Activated CD4-positive, alpha-beta T cell treated with anti-CD3 and anti-CD28 coated beads, Interleukin-2, amount 10 ng/mL, durations not matched to agents 24 days and 14 days (primary cell): ENCODE measurements around the gene PAQR4. TPM values are rescaled to one million over a fixed set of nuclear protein-coding genes. Genes with fewer than 3 reads are reported as not detected.

Experiments used
- DNase-seq: peaks from one replicate; pipeline ENCODE4 v3.0.0; 2022
- H3K27ac Mint-ChIP-seq: one replicate; pipeline ENCODE4 v1.8.0; 2022; ENCODE audit warnings: mild to moderate bottlenecking, mixed read lengths
- H3K27me3 Mint-ChIP-seq: one replicate; pipeline ENCODE4 v1.8.0; 2022; ENCODE audit warnings: mixed read lengths
- H3K36me3 Mint-ChIP-seq: one replicate; pipeline ENCODE4 v1.8.0; 2022; ENCODE audit warnings: low read depth, mild to moderate bottlenecking, mixed read lengths
- H3K4me1 Mint-ChIP-seq: one replicate; pipeline ENCODE4 v1.8.0; 2021; ENCODE audit warnings: mixed read lengths
- H3K4me3 Mint-ChIP-seq: one replicate; pipeline ENCODE4 v1.8.0; 2022; ENCODE audit warnings: mild to moderate bottlenecking, moderate library complexity, mixed read lengths
- H3K9me3 Mint-ChIP-seq: one replicate; pipeline ENCODE4 v1.8.0; 2021; ENCODE audit warnings: mixed read lengths
- intact Hi-C: fragments of 100-400 bp; cut with micrococcal nuclease; formaldehyde crosslinking; loops from one replicate; pipeline ENCODE4 v1.15.1; 2023
- total RNA-seq: library from RNA; stranded (reverse); gene quantifications from 2 replicates; pipeline ENCODE4 v1.2.3, GENCODE V29; 2022

The PAQR4 gene
- total RNA-seq, 1 donor from 2014 or later = 41.0 TPM

GRCh38 chr16:2952679-2953078 is 16.5 kb upstream of the PAQR4 start:
- no peak for DNase-seq
- peaks cover 3% of the 10 kb centered on the region for H3K27me3 Mint-ChIP-seq
- H3K9me3 Mint-ChIP-seq = no peaks in the 10 kb centered on the region
- peaks cover 3% of the 10 kb centered on the region for H3K4me1 Mint-ChIP-seq
- intact Hi-C loops = no loop called here
- no peak overlapping the region for H3K4me3 Mint-ChIP-seq
- H3K27ac Mint-ChIP-seq = no peak overlapping the region
- H3K36me3 Mint-ChIP-seq = peaks cover 2% of the 10 kb centered on the region

- intact Hi-C loops = no loop called here
- DNase-seq = no peak
- Mint-ChIP-seq H3K4me1 (peaks cover 3% of the 10 kb centered on the region), H3K27me3 (peaks cover 4% of the 10 kb centered on the region), H3K4me3 (no peak overlapping the region), H3K36me3 (peaks cover 2% of the 10 kb centered on the region), H3K9me3 (no peaks in the 10 kb centered on the region), H3K27ac (no peak overlapping the region)
Observed at GRCh38 chr16:2953706-2954627, 15.2 kb upstream of the PAQR4 start.

GRCh38 chr16:2954656-2955381 is 14.3 kb upstream of the PAQR4 start:
- intact Hi-C loops = no loop called here
- peaks cover 6% of the 10 kb centered on the region for H3K27me3 Mint-ChIP-seq
- DNase-seq = no peak

GRCh38 chr16:2955438-2955778 is 13.7 kb upstream of the PAQR4 start:
- Mint-ChIP-seq H3K4me1 (peaks cover 3% of the 10 kb centered on the region), H3K9me3 (no peaks in the 10 kb centered on the region), H3K27ac (no peak overlapping the region), H3K36me3 (no peaks in the 10 kb centered on the region), H3K27me3 (peaks cover 8% of the 10 kb centered on the region), H3K4me3 (no peak overlapping the region)
- DNase-seq = no peak
- intact Hi-C loops = no loop called here

More at GRCh38 chr16:2954656-2955381, 14.3 kb upstream of the PAQR4 start:
- H3K4me3 Mint-ChIP-seq = no peak overlapping the region
- no peaks in the 10 kb centered on the region for H3K36me3 Mint-ChIP-seq
- peaks cover 3% of the 10 kb centered on the region for H3K4me1 Mint-ChIP-seq
- no peak overlapping the region for H3K27ac Mint-ChIP-seq
- H3K9me3 Mint-ChIP-seq = no peaks in the 10 kb centered on the region

GRCh38 chr16:2955779-2956578 is 13.2 kb upstream of the PAQR4 start:
- Mint-ChIP-seq H3K36me3 (no peaks in the 10 kb centered on the region), H3K27me3 (peaks cover 8% of the 10 kb centered on the region), H3K4me1 (peaks cover 3% of the 10 kb centered on the region), H3K4me3 (no peak overlapping the region), H3K9me3 (no peaks in the 10 kb centered on the region), H3K27ac (no peak overlapping the region)
- DNase-seq = no peak
- intact Hi-C loops = no loop called here

GRCh38 chr16:2956579-2956956 is 12.6 kb upstream of the PAQR4 start:
- H3K4me3 Mint-ChIP-seq = no peak overlapping the region
- no peaks in the 10 kb centered on the region for H3K9me3 Mint-ChIP-seq
- no peak overlapping the region for H3K27ac Mint-ChIP-seq
- H3K27me3 Mint-ChIP-seq = peaks cover 8% of the 10 kb centered on the region
- intact Hi-C loops = no loop called here
- no peaks in the 10 kb centered on the region for H3K36me3 Mint-ChIP-seq
- no peak for DNase-seq
- H3K4me1 Mint-ChIP-seq = peaks cover 3% of the 10 kb centered on the region

- intact Hi-C loops = no loop called here
- Mint-ChIP-seq H3K27me3 (peaks cover 21% of the 10 kb centered on the region), H3K9me3 (no peaks in the 10 kb centered on the region)
Observed at GRCh38 chr16:2959206-2959605, 9.9 kb upstream of the PAQR4 start.

GRCh38 chr16:2960183-2961010 is 8.8 kb upstream of the PAQR4 start:
- Mint-ChIP-seq H3K9me3 (no peaks in the 10 kb centered on the region), H3K36me3 (no peaks in the 10 kb centered on the region), H3K27me3 (peaks cover 26% of the 10 kb centered on the region), H3K4me1 (peaks cover 12% of the 10 kb centered on the region), H3K4me3 (no peak overlapping the region), H3K27ac (no peak overlapping the region)
- intact Hi-C loops = loop anchor here (5.0 kb wide), 2 partner anchors 48 to 78 kb away; partner anchors contain the start of genes FLYWCH1 and FLYWCH2
- DNase-seq = no peak

More at GRCh38 chr16:2959206-2959605, 9.9 kb upstream of the PAQR4 start:
- DNase-seq = no peak
- Mint-ChIP-seq H3K4me3 (no peak overlapping the region), H3K27ac (no peak overlapping the region), H3K36me3 (no peaks in the 10 kb centered on the region), H3K4me1 (peaks cover 12% of the 10 kb centered on the region)

GRCh38 chr16:2962334-2963073 is 6.6 kb upstream of the PAQR4 start:
- intact Hi-C loops = loop anchor here (5.0 kb wide), 2 partner anchors 50 to 80 kb away; partner anchors contain the start of genes FLYWCH1 and FLYWCH2

GRCh38 chr16:2963074-2963722 is 6.0 kb upstream of the PAQR4 start:
- H3K27ac Mint-ChIP-seq = peak overlapping the region; percentile 11
- intact Hi-C loops = loop anchor here (5.0 kb wide), 2 partner anchors 51 to 81 kb away; partner anchors contain the start of genes FLYWCH1 and FLYWCH2
- H3K4me3 Mint-ChIP-seq = peak overlapping the region; percentile 83

More at GRCh38 chr16:2962334-2963073, 6.6 kb upstream of the PAQR4 start:
- peak; percentile 60 for DNase-seq
- peaks cover 26% of the 10 kb centered on the region for H3K27me3 Mint-ChIP-seq
- H3K36me3 Mint-ChIP-seq = no peaks in the 10 kb centered on the region
- peak overlapping the region; percentile 40 for H3K4me3 Mint-ChIP-seq
- no peaks in the 10 kb centered on the region for H3K9me3 Mint-ChIP-seq
- H3K4me1 Mint-ChIP-seq = peaks cover 10% of the 10 kb centered on the region
- H3K27ac Mint-ChIP-seq = no peak overlapping the region

GRCh38 chr16:2963723-2964474 is 5.2 kb upstream of the PAQR4 start, which contains the start of gene KREMEN2:
TSS of gene KREMEN2 (plus strand) at chr16:2964275. CDS start at chr16:2964521, 246 bp downstream.
- peaks cover 33% of the 10 kb centered on the region for H3K27me3 Mint-ChIP-seq
- intact Hi-C loops = loop anchor here (5.0 kb wide), 2 partner anchors 52 to 82 kb away; partner anchors contain the start of genes FLYWCH1 and FLYWCH2
- peak; percentile 83 for DNase-seq
- H3K9me3 Mint-ChIP-seq = no peaks in the 10 kb centered on the region
- H3K4me1 Mint-ChIP-seq = peaks cover 17% of the 10 kb centered on the region
- H3K4me3 Mint-ChIP-seq = peak within 1 kb of the TSS; percentile 83
- peaks cover 3% of the 10 kb centered on the region for H3K36me3 Mint-ChIP-seq
- H3K27ac Mint-ChIP-seq = peak within 1 kb of the TSS; percentile 49

More at GRCh38 chr16:2963074-2963722, 6.0 kb upstream of the PAQR4 start:
- peaks cover 30% of the 10 kb centered on the region for H3K27me3 Mint-ChIP-seq
- peak; percentile 70 for DNase-seq
- no peaks in the 10 kb centered on the region for H3K9me3 Mint-ChIP-seq
- H3K4me1 Mint-ChIP-seq = peaks cover 11% of the 10 kb centered on the region
- H3K36me3 Mint-ChIP-seq = peaks cover 2% of the 10 kb centered on the region
